Measurements from ENCODE around the gene ASCL2.

- TF ChIP-seq CTCF (IDR thresholded peaks at IDR 0.05) (no peak), EZH2 (IDR thresholded peaks at IDR 0.05) (no peak), EZH2phosphoT487 (IDR thresholded peaks at IDR 0.05) (no peak)
These were observed 6.6 kb upstream of the ASCL2 start for GRCh38 chr11:2277008-2277346.
